GM21619 (cell line): ENCODE data around the gene GABRA5.

Experiments used
- ATAC-seq: cut with Tn5 transposase; IDR thresholded peaks from one replicate; pipeline ENCODE4 v1.9.1; 2021; ENCODE audit not compliant: unreplicated experiment

GABRA5 gene

DNA sequence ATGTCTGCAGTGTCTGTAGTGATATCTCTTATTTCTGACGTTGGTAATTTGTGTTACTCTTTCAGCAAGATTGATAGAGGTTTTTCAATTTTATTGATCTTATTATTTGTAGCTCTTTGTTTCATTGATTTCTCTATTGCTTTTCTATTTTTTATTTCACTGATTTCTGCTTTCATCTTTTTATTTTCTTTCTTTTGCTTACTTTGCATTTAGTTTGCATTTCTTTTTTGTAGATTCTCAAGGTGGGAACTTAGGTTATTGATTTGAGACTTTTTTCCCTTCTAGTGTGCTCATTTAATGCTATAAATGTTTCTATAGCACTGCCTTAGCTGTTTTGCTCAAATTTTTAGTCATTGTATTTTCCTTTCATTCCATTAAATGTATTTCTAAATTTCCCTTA, 54.6 kb downstream of the GABRA5 start:
- no peak for ATAC-seq

DNA sequence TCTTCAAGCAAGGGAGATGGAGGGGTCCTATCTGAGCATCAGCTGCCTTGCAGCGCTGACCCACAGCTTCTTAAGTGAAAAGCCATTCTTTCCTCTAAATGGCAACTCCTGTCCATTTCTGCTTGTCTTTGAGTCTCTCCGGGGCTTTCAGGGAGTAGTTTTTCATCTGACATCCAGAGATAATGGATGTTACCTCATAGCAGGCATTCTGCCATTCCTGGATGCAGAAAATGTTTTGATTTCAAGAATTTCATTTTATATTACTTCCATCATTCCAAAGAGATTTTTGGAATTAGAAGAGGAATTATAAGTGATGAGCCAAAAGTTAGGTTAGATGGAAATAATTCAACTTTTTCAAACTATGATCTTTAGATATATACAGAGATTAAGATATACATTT, 59.2 kb downstream of the GABRA5 start:
- no peak for ATAC-seq

DNA sequence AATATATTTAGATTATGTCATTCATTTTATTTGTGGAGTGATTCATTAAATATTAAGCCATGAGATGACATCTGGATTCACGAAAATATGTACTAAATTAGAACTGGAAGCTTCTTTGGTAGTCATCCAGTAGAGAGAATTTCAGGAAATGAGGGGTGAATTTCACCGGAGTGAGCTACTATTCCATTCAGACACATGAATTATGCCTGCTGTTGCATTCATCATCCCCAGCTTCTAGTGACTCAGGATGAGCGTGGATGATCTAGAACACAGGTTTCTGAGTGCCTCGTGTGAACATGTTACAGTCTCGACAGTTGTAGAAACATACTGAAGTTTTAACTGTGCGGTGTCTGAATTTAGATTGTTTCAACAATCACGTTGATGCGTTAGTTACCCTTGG, 61.2 kb downstream of the GABRA5 start:
- no peak for ATAC-seq

DNA sequence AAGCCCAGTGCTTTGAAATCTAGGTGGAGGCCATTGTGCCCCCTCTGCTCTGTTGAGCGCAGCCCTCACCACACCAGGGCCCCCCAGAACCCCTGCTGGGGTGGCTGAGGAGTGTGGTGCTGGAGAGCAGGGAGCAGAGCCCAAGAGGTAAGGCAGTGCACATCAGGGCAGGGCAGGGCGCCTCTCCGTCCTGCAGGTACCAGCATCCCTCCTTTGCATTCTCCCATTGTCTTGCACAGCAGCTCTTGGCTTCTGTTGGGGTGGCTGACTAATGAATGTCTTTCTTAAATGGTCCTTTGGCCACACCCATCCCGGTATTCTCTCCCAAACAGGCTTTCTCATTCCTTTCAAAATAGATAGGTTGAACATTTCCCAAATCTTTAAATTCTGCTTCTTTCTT, 62.7 kb downstream of the GABRA5 start:
- ATAC-seq: no peak

DNA sequence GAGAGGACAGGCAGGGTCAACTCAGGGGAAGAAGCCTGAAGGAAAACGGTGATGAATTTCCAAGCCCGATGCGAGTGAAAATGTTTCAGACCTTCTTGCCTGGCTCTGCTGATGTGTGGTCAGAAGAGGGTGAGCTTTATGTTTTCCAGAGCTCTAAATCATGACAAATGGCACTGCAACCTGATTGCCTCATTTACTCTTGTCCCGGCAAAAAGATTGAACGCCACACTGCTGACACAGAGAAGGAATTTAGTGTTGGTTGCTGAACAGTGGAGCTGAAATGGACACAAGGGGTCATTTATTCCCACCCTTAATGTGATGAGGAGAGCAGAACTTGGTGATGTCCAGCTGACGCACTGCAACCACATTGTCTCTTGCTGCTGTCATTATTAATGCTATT, 68.0 kb downstream of the GABRA5 start:
- no peak for ATAC-seq

DNA sequence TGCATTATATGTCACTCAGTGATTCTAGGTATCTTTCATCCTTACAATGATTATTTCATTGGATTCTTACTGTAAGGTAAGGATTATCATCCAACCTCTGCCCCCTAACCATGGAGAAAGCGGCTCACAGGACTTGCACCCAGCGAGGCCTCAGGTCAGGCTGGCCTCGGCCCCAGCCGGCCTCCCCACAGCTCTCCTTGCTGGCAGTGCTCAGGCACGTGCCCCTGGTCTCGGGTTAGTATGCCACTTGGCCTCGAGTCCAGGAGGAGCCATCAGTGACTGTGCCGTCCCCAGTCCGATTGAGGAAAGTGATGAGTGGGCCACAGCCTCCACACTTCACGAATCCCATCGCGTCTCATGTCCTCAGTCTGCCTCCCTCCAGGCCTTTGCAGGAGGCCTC, 68.5 kb downstream of the GABRA5 start:
- ATAC-seq: no peak

DNA sequence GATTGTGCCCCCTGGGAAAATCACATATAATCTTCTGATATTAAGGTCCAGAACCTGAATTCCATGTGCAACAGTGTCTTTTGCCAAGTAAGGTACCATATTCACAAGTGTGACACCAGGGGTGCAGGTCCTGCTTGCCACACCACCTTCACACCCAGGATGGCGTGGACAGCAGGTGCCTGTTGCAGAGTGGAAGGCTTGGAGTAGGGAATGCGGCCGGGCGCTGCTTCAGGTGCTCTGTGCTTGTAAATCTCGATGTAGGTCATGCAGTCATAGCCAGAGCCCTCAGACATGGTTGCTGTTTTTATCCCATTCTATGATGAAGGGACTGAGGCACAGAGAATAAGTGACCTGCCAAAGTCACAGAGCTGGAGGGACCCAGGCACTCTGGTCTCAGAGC, 69.6 kb downstream of the GABRA5 start:
- no peak for ATAC-seq

DNA sequence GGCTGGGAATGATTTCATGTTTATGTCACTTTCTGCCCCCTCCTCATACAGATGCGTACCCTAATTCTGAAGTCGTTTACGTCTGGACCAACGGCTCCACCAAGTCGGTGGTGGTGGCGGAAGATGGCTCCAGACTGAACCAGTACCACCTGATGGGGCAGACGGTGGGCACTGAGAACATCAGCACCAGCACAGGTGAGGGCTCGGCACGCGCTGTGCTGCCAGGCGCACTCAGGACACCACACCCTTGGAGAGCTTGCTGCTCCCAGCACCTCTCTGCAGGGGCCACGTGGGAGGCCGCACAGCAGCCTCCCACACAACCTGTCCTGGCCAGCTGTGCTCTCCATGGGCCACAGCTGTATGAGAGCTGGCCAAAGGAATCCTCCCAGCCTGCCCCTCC, 70.3 kb downstream of the GABRA5 start:
- no peak for ATAC-seq

DNA sequence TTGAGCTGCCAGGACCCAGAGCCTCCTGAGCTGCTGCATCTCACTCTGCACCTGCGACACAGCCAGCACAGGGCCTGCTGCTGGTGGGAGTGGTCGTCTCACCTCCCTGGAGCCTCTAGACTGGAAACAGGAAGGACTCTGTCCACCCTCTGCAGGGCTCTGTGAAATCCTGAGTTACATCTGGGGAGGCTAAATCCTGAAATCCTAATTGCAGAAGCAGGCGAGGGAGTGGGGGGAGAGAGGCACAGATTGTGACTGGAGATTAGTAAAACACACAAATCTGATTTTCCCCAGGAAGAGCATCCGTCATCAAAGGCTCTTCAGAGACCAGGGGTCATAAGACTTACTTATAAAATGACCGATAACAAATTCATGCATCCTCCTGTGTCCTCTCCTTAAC, 72.5 kb downstream of the GABRA5 start:
- ATAC-seq: no peak

DNA sequence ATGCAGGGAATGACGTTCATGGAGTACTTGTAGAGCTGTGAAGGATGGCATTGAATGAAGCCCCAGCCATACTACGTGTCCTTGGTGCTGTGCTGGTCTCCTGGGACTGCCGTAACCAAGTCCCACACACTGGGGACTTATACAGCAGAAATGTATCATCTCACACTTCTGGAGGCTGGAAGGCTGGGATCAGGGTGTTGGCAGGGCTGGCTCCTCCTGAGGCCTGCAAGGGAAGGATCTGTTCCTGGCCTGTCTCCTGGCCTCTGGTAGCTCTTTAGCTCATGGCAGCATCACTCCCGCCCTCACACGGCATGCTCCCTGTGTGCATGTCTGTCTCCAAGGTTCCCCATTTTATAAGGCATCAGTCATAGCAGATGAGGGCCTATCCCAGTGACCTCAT, 74.6 kb downstream of the GABRA5 start:
- ATAC-seq: no peak

DNA sequence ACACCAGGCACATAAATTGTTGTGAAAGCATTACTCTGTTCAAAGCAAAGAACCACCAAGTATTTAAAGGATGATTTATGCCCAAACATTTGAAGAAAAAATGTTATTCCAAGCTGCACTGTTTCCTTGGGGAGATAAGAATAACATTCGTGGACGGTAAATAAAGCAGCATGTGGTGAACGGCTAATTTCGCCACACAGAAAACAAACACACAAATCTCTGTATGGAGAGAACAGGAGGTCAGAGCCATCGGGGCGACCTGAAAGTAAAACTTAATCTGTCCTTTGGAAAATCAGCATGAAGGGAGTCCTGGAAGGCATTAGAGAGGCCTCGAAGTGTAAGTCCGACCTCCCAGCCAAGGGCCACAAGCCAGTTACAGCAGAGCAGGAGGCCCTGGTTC, 77.0 kb downstream of the GABRA5 start:
- no peak for ATAC-seq

DNA sequence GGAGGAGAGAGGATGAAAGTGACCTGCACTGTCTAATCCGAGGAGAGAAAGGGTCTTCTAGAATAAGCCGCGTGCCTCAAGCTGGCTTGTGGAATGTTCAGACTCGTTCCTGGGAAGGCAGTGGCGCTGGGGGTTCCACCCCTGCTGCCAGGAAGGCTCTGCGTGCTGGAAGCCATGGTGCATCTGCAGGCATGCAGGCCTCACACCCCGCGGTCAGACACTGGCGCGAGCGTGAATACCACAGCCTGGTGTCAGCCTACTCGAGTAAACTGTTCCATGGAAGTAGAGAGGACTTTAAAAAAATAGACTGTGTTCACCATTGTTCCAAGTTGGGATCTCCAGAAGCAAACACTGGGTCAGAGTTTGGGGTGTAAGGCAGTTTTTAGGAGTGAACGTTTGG, 78.2 kb downstream of the GABRA5 start:
- no peak for ATAC-seq

DNA sequence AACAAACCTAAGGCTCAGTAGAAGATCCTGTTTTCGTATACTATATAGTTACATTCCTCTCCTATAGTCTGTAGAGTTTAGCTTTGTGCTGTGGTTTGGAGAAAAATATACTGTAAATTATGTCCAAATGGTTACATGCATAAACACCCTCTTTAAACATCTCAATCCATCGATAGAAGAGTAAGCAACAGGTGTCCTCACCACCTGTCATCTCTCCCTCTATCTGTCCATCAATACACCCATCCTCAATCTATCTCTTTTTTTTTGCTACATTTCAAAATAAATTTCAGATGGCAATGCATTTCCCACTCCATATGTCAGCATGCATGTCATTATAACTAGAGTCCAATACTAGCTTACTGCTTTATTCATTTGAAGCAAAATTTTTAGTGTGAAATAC, 83.1 kb downstream of the GABRA5 start:
- no peak for ATAC-seq

DNA sequence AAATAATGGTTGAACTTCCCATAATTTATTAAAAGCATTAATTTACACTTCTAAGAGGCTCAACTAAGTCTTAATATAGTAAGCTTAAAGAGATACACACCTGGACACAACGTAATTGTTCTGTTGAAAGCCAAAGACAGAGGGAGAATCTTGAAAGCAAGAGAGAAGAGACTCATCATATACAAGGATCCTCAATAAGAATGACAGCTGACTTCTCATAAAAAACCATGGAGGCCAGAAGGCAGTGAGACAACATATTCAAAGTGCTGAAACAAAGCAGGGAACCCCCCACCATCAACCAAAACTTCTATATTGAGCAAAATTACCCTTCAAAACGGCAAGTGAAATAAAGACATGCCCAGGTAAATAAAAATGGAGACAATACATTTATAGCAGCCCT, 87.5 kb downstream of the GABRA5 start:
- no peak for ATAC-seq

DNA sequence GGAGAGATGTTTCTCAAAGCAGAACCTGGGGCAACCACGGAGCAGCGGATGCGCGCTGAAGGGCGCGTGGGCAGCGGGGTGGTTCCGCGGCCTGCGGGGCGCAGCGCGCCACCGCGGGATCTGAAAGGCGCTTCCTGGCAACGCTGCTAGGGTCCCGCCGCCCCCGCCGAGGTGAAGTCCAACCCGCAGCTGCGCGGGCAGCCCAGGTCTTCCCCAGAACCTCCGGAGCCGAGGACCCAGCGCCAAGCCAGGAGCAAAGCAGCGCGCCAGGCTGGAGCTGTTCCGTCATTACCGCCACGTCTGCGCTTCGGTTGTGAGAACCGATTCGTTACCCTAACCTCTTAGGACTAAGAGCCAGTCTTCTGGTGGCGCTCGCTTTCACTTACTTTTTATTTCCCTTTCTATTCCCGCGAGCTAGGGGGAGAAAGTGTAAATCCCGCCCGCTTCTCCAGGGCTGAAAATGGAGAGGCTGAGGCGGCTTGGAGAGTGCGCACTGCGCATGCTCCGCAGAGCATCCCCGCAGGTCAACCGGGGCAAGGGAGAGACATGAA, 100.9 kb downstream of the GABRA5 start:
- ATAC-seq: no peak

DNA sequence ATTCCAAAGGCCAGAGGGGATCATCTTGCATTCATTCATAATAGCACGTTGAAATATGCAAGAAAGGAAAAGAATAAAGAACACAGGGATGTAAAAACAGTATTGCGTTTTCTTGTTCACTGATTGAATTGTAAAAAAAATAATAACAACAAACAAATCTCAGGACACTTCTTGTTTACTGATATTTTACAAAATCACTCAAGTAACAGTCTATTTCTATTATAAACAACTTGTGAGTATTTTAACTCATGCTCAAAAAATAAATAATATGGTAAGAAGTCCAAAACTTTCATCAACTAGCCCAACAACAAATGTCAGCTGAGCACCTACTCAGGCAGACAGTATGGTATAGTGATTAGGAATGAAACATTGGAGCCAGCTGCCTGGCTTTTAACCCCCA, 101.9 kb downstream of the GABRA5 start:
- ATAC-seq: no peak

DNA sequence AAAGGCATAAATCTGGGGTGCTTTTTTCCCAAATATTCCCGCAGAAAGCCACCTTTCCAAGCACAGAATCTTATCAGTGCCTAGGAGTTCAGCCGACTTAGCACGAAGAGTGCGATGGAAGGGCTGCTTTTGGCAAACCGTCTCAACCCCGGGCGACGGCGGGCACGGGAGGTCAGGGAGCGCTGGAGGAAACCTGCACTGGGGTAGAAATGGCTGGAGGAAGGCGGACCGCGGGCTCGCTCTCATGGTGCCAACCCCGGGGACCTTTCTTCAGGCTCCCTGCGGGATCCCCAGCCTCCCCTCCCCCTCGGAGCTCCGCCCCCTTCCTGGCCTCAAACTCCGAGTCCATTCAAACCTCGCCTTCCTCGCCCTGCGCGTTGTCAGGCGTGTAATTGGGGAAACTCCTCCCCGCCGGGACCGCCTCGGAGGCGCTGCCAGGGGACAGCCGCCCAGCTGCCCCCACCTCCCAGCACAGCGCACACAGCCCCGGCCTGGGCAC, 103.9 kb downstream of the GABRA5 start, which contains the start of gene GABRG3:
GABRG3 (plus strand) TSS at position 470 of the 499 bp plus-strand sequence.
- ATAC-seq: no peak

DNA sequence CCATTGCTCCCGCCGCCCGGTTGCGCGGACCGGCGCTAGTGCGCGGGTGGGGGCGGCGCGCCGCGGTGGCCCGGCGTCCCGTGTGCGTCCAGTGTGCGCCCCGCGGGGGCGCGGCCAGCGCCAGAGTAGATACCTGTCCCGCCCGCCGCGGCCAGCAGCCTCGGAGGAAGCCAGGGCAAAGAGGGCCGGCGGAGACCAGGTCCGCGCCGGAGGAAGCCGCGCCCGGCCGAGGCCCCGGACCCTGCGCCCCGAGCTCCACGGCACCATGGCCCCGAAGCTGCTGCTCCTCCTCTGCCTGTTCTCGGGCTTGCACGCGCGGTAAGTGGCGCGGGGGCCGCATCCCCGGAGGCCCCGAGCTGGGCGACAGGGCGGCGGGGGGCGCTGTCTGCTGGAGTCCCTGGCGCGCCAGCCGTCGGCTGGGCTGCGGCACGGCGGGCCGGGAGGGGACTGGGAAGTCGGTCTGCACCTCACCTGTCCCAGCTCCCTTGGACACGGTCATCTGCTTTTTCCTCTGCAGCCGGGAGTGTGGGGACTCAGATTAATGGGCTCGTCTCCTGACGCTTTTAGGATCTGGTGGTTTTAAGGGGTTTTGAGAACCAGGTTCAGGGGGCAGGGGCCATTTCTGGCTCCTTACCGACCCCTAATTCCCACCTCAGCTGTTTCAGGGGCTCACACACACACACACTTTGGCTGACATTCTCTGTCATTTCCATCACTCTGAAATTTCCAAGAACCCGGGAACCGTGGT, 104.6 kb downstream of the GABRA5 start:
- ATAC-seq: no peak

DNA sequence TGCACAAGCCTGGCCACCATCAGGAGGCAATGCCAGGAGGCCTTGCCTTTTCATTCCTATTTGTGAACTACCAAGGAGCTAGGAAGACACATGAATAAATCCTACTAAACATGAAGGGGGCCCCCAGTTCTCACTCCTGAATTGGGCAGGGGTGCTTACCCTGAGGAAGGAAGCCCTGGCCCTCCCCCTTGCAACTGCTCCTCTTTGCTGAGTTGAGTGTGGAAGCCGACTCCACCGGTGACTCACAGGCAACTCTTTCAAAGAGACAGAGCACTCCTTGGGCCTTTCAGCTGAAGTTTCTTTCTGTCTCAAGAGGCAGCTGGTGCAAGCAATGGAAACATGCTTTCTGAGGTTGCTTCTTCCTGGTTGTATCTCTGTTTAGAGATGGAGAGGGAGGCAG, 105.8 kb downstream of the GABRA5 start:
- ATAC-seq: no peak

DNA sequence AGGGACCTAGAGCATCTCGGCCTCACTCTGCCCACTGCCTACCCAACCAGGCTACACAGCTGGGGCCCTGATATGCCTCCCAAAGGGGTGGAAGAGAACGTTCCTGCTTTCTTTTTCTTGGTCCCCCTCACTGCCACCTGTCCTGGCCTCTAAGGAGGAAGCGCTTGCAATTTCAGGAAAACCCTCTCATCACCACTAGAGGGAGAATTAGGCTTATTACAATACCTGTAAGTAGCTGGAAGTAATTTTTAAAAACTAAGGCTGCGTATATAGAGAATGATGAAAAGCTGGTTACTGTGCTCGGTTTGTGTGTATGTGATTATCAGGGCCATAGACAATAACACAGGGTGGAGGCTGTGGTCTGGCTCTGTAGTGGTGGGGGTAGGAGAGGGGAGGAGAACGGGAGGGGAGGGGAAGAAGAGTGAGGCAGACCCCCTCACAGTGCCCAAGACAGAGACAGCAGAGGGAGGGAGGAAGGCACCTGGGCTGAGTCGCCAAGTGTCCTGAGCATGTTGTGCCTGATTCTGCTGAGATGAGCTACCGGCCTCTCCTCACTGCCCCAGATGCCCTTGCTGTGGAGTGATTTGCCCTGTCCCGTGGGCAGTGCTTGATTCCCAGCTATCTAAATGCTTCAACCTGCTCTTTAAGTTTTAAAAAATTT, 107.4 kb downstream of the GABRA5 start:
- ATAC-seq: no peak

DNA sequence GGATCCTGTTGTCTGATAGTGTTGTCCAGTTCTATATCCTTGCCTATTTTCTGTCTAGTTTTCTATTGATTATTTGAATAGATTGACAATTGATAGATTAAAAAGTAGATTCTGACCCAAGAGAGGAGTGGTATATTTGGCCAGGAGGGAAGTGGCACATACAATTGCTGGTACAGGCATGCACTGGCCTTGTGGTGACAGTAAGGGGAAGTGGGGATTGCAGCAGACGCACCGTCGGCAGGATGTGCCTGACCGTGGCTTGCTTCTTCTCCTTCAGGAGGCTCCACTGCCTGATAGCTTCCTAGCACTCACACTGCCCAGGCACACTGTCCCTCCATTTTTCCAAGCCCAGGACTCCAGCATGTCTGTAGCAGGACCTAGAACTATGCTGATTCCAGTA, 114.6 kb downstream of the GABRA5 start:
- ATAC-seq: no peak

DNA sequence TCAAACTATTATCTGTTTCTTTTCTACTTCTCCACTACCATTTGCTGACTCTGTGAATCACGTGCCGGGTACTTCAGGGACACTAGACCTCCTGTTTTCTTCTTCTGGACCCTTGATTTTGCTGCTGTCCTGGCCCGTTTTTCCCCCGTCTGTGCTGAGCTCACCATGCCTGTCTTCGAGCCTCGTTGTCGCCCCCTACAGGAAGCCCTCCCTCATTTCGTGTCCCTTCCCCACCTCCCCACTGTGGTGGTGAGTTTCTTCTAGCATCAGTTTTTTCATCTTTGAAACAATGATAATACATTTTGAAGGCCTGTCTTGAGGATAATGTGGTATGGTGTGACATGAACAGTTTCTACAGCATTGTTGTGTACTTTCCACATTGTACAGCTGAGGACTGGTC, 117.0 kb downstream of the GABRA5 start:
- no peak for ATAC-seq
